Activated T-cell treated with anti-CD3 and anti-CD28 coated beads, Interleukin-2, amount 50 U/mL, for 1 hour (primary cell): Measurements from ENCODE around the gene PIAS4.

Source experiments
- DNase-seq: peaks from one replicate; pipeline ENCODE4 v3.0.0-alpha.2; 2020

The PIAS4 gene

DNA sequence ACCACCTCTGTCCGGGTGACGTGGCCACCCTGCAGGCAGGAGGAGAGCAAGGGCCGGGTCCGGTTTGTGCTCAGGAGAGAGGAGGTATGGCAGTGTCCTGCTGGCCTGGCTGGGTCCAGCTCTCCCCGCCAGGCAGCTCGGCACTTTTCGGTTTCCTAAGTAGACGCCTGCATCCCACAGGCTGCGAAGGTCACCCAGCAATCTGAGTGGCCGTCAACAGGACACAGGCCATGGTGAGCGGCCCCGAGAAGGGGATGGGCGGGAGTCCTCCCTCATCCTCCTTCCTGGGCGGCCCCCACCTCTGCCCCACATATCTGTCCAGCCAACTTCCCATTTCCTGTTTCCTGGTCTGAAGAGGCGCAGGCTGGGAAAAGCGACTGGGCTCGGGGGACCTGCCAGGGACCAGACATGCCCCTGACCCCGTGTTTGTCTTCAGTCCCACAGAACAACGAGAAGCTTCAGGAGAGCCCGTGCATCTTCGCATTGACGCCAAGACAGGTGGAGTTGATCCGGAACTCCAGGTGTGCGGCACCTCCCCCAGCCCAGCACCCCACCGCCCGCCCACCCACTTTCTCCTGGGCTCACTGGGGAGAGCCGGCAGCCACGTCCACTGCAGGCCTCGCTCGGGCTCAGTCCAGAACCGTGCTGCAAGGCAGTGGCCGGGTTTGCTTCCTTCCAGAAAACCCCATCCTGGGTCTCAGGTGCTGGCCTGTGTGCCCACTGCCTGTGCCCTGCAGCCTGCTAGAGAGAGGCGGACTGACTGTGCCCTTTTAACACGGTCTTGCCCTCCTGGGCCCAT is 16.3 kb downstream of the PIAS4 start:
- DNase-seq: no peak

DNA sequence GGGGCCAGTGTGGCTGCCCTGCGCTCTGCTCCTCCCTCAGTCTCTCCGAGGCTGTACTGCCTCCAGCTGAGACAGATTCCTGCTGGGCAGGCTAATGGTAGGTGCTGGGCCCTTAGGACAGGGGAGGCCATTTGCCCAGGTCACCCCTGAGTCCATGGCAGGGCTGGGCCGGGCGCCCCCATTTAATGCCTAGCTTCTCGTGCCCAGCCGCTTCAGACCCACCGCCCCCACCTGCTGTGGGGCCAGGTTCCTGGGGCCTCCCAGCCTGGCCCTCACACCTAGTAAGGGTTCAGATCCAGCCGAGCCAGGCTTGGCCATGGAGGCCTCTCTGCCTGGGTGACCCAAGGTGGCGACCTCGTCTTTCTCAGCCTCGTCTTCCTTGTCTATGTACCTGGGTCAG is 17.8 kb downstream of the PIAS4 start:
- DNase-seq: no peak

DNA sequence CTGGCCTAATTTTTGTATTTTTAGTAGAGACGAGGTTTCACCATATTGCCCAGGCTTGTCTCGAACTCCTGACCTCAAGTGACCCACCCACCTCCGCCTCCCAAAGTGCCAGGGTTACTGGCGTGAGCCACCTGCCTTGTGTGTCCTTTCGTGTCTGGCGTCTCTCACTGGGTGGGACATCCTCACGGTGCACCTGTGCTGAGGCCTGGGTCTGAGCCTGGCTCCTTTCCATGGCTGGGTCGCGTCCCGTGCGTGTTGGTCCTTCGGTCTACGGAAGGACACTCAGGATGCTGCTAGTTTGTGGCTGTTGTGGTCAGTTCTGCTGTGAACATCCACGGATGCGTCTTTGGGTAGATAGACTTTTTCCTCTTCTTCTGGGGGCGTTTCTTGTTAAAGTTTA is 19.6 kb downstream of the PIAS4 start:
- no peak for DNase-seq

DNA sequence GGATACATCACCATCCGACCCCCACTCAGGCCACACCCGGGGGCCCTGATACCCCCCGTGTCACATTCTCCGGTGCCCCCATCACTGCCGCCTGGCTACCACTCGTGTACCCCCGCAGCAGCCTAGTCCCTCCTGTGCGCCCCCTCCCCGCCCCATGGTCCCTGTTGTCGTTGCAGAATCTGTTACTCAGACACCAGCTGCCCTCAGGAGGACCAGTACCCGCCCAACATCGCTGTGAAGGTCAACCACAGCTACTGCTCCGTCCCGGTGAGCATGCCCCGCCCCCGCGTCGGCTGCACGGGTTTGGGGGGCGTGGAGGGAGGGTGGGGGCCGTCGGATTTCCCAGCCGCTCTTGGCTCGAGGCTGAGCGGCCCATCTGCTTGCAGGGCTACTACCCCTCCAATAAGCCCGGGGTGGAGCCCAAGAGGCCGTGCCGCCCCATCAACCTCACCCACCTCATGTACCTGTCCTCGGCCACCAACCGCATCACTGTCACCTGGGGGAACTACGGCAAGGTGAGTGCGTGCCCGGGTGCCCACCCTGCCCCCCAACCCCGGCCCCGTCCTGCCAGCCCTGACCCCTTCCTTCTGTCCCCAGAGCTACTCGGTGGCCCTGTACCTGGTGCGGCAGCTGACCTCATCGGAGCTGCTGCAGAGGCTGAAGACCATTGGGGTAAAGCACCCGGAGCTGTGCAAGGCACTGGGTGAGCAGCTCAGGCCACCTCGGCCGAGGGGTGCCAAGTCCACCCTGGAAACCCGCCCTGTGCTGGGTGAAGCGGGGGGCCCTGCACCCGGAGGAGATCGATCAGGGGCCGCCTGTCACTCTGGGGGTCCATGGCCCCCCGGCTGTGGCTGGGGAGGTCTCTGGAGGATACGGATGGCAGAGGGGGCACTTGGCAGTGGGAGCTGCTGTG is 21.1 kb downstream of the PIAS4 start:
- DNase-seq: no peak

DNA sequence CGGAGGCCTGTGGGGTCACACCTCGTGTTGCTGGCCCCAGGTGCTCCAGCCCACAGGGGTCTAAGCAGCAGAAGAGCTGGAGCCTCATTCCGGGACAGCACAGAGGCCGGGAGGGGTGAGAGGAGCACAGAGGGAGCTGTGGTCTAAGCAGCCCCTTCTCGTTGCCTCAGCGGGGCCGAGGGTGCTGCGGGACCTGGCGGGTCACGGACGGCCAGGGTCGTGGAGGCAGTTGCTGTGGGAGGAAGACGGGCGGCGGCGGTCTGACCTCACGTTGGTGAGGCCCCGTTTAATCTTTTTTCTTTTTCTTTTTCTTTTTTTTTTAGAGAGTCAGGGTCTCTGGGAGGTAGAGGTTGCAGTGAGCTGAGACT is 21.7 kb downstream of the PIAS4 start:
- no peak for DNase-seq

DNA sequence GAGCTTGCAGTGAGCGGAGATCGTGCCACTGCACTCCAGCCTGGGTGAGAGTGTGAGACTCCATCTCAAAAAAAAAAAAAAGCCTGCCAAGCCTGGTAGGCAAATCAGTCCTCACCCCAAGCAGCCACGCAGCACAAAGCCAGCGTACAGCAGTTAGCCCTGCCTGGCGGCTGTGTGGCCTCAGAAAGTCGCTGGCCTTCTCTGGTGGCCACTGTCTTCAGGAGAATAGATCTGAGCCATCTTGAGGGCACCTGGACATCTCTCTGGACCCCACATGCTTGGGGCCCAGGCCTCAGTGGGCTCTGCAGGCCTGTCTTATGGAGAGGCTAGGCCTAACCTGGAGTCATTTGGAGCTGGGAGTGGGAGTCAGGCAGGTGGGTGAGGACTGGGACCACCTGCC is 23.0 kb downstream of the PIAS4 start:
- no peak for DNase-seq

DNA sequence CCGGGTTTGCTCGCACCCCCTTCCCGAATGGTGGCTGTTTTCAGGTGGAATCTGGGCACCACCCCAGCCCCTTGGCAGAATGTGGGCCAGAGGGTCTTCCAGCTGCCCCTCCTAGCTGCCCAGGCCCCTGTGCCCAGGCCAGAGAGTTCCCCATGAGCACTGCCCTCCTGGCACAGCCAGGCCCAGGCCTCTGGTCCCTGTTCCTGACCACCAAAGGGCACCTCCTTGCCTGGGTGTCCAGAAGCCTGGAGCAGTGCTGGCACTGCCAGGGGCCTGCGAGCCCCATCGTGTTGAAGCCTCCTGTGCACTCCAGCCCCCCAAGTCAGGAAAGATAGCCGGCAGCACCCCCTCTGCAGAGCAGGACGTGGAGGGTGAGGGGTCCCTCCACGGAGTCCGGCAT is 23.4 kb downstream of the PIAS4 start:
- no peak for DNase-seq

DNA sequence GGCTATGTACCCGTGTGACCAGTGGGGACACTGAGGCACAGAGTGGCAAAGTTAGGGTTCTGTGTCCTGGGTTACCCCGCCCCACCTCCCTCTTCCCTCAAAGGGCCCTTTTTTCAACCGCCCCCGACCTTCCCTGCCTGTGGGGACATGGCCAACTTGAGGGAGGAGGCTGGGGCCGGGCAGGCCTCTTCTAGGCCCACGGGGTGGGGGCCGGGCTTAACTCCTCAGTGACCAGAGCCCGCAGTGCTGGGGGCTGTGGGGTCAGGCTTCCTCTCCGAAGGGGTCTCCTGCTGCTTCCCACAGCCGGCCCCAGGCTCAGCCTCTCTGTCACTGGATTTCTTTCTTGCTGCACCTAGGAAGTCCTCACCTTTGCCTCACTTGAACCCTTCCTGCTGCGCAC is 23.9 kb downstream of the PIAS4 start:
- DNase-seq: no peak

DNA sequence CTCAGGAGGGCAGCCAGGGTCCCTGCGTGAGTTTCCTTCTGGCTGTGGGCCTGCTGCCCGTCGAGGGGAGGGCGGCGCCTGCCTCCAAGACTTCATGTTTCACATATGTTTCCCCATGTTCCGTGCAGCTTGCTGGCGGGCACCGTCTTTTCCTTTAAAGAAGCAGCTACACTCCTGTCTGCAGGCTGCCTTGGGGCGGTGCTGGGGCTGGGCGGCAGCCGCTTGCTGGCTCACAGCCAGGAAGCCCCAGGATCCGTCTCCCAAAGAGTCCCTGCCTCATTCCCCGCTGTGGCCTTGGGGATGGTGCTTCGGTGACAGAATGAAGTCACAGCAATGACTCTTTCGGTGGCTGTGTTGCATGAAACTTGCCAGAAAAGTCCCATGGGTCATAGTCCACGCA is 24.9 kb downstream of the PIAS4 start:
- DNase-seq: no peak

DNA sequence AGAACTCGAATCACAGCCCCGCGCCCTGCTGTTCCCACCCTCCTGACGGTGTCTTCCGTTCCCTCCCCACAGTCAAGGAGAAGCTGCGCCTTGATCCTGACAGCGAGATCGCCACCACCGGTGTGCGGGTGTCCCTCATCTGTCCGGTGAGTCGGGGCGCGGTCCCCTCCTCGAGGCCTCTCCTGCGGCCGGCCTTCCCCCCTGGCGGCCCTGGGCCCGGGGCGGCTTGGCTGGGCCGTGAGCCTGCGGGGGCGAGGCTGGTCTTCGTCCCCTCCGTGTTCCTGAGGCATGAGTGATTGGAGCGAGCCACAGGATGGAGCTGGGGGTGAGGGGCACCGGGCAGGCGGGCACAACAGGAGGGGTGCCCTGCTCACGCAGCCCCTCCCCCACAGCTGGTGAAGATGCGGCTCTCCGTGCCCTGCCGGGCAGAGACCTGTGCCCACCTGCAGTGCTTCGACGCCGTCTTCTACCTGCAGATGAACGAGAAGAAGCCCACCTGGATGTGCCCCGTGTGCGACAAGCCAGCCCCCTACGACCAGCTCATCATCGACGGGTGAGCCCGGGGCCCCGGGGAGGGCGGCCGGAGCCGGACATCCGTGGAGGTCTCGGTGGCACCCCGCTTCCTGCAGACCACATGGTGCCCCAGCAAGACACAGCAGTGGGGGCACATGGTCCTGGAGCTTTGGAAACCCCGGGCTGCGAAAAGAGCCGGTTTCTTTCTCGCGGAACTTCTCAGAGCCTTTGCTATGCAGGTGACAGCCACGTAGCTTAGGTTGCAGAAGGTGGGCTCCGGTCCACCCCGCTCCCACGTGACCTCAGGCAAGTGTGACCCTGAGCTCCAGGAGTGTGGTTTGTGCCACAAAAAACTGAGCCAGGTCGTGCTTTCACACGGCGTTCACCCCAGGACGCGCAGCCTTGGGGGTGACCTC is 25.8 kb downstream of the PIAS4 start:
- no peak for DNase-seq

DNA sequence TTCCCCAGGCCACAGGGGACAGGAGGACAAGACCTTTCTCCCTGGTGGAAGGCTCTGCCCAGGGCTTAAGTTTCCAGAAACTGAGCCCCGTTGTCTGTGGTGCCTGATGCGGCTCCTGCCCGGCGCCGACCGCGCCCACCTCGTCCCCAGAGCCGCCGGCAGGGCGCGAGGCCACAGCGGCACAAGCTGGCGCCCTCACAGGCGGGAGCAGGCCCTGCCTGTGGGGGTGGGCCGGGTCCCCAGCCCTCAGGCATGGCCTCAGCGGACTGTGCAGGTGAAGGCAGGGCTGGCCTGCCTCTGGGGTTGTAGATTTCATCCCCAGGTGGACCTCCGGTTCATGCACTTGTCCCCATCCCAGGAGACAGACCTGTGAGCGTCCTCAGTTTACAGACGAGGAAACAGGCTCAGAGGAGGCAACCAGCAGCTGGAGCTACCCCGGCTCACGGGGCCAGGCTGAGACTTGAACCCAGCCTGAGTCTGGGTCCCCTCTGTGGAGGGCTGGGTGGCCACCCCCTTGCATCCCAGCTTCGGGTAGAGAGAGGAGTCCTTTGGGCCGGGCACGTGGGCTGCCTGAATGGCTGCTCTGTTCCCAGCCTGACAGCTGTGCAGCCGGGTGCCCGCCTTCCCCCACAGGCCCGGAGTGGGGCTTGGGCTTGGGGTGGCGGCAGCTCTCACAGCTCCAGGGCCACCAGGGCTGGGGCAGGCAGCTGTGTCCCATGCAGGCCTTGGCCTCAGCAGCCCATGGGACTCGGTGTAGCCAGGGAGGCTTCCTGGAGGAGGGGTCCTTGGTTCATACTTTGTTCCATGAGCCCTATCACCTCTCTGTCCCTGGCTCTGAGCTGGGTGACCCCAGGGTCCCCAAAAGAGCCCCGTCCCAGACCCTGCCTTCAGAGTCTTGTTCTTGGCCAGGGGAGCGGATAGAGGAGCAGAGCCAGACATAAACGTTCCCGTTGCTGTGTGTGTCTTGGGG is 26.8 kb downstream of the PIAS4 start:
- DNase-seq: no peak

DNA sequence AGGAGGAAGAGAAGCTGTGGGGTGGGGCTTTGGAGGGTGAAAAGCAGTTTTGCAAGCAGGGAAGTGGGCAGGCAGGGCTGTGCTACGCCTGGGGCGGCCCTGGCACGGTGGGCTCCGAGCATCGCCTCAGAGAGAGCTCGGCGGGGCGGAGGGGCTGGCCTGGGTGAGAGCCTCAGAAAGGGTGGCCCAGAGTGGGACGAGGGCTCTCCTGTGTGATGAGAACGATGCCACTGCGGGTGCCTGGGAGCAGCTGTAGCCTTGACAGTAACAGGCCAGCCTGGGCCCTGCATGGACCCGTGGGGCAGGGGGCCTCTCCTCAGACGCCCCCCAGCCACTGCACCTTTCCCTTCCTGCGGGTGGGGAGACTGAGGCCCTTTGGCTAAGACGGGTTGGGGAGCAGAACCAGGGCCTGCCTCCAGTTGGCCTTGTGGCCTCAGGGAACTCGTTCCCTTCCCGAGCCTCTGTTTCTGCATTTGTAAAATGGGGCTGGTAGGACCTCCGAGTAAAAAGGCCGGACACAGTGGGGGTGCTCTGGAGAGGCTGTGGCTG is 27.6 kb downstream of the PIAS4 start:
- no peak for DNase-seq

DNA sequence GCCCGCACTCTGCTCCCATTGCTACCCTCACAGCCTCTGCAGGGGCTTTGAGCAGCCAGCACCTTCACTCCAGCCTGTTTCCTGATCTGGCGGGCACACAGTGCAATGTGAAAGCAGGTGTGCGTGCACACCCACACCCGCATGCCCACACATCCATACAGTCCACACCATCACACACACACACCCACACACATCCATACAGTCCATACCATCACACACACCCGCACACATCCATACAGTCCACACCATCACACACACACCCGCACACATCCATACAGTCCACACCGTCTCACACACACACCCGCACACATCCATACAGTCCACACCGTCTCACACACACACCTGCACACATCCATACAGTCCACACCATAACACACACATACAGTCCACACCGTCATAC is 28.0 kb downstream of the PIAS4 start:
- no peak for DNase-seq

DNA sequence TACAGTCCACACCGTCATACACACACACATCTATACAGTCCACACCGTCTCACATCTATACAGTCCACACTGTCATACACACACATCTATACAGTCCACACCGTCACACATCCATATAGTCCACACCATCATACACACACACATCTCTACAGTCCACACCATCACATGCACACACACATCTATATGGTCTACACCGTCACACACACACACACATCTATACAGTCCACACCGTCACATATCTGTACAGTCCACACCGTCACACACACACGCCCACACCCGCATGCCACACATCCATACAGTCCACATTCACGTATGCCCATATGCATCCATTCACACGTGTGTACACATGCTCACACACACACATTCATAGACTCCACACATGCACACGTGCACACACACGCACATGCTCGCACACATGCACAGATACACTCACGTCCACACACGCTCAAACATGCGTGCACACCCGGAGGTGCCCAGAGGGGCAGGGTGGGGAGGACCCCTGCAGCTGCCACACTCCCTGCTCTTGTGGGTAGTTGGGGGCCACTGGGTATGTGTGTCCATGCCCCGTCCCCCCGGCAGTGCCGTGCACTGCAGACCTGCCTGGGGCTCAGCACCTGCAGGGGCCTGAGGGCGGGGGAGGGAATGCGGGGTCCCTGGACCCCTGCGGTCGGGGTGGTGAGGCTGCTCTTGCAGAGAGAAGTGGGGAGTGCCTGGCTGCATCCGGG is 29.2 kb downstream of the PIAS4 start:
- no peak for DNase-seq

DNA sequence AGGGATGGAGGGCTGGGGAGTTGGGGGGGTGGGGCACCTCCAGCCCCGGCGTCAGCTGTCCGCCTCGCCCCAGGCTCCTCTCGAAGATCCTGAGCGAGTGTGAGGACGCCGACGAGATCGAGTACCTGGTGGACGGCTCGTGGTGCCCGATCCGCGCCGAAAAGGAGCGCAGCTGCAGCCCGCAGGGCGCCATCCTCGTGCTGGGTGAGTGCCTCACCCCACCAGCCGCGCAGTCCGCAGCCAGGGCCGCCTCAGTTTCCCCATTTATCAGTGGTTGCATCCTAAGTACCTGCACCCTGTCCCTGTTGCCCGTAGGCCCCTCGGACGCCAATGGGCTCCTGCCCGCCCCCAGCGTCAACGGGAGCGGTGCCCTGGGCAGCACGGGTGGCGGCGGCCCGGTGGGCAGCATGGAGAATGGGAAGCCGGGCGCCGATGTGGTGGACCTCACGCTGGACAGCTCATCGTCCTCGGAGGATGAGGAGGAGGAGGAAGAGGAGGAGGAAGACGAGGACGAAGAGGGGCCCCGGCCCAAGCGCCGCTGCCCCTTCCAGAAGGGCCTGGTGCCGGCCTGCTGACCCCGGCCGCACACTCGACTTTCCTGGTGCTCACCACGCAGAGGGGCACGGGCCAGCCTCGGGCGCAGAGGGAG is 29.9 kb downstream of the PIAS4 start:
- DNase-seq: no peak

DNA sequence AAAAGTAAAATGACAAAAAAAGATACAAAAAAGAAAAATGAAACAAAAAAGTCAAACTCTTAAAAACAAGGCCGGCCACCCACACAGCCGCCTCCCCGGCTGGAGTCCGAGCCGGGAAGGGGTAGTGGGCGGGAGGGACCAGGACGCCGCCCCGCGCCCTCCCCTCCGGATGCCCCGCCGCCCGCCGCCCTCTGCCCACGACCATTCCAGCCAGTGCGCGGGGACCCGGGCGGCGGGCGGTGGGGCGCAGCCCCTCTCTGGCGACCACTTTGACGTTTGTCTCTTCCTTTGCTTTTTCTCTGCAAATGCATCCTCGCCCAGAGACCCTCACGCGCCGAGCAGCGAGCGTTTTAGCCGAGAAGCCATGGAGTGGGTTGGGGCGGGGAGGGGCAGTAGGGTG is 30.5 kb downstream of the PIAS4 start:
- DNase-seq: no peak

DNA sequence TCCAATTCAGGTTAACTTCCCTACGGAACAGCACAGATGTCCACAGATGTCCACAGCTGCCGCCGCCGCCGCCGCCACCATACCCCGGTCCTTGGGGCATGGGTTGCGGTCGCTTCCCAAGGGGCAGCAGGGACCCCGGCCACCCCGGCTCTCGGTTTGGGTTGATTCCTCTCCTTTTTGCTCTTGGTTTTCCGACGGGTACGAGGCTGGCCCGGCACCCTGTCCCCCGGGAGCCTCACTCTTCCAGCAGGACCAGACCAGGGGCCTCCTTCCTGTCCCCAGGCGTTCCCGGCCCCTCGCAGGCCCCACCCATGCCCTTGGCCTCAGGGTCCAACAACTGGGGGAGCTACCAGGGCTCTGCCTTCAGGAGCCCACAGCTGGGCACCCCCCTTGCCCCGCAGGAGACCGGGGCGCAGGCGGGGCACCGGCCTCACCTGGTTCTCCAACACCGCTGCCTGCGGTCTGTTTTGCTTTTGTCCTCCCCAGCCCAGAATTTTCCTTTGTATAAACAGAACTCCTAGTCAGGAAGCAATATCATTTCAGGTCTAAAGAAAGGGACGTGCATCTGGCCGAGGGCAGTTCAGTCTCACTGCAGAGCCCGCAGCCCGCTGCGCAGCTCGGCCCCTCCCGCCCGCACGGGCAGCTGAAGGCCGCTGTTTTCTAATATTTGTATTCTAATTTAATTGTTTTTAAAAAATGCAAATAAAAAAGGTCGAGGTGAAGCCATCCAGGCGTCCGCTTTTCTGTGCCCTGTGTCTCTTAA is 31.3 kb downstream of the PIAS4 start:
- no peak for DNase-seq

DNA sequence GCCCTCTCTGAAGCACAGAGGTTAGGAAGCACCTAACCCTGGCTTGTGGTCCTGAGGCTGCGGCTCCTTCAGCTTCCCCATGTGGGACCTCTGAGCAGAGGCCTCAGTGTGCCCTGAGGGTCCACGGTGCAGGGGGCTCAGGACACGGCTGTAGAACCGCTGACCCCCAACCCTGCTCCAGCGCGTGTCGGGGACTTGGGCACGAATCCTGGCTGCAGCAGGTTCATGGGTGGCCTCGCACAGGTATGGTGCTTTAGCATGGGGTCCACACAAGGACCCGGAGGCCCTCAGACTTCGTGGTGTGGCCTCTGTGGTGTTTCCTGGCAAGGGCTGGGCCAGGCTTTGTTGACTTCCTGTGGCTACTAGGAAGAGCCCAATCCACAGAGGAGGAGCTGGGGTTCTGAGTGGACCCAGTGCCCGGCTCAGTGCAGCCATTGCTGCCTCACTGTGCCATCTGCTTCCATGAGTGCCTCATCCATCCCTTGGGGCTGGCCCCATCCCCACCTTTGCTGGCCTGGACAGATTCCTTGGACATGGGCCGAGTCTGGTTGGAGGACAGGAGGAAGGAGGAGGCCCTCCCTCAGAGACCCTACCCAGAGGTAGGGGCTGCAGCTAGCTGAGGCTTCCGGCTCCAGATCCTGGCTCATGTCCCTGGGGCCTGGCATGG is 34.7 kb downstream of the PIAS4 start:
- DNase-seq: no peak

DNA sequence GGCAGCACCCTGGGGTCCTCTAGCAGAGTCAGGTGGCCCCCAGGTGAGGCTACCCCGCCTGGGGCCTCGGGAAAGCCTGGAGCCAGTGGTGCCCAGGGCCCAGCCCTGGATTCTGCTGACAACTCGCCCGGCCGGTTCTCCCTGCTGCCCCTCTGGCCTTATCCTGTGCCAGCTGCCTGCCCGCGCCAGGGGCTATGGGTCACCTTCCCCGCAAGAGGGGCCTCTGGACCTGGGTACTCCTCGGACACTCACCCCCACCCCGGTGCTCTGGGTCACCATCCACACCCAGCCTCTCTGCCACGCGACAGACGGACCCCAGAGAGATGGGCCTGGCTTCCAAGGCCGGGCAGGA is 35.2 kb downstream of the PIAS4 start:
- no peak for DNase-seq
